Peyer's patch (tissue), 4 donors: ENCODE measurements around the gene NRN1L.

Experiments
- POLR2A ChIP-seq, 2 donors: fragments of 450-650 bp; IDR thresholded peaks; one replicate each; pipeline ENCODE4 v1.5.1; 2017; ENCODE audit warnings: antibody characterized with exemption in 2 of 2, mild to moderate bottlenecking in 2 of 2, moderate library complexity in 2 of 2
- TF ChIP-seq, protein P1 (sequence below), 6 experiments: fragments of 450-650 bp in 4 of 6; fragments of 200-600 bp in 2 of 6; sonication (generic) in 1 of 6; IDR thresholded peaks; one replicate each; pipeline ENCODE4 v1.5.1; 2017 to 2019; ENCODE audit warnings: antibody characterized with exemption in 6 of 6, mild to moderate bottlenecking in 3 of 6, moderate library complexity in 1 of 6

DNA sequence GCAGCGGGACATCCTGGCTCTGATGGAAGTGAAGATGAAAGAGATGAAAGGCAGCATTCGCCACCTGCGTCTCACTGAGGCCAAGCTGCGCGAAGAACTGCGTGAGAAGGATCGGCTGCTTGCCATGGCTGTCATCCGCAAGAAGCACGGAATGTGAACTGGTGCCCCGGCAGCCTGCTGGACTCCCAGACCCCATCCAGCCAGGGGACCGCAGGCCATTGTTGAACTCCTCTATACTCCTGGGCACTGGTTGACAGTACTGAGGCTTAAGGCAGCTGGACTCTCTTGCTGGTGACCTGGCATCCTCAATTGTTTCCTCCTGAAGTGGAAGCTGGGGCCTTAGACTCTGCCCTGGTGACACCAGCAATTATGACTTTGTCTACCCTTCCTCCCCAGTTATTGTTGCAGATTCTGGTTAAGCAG, 41.3 kb upstream of the NRN1L start:
- TF ChIP-seq, protein P1, sequence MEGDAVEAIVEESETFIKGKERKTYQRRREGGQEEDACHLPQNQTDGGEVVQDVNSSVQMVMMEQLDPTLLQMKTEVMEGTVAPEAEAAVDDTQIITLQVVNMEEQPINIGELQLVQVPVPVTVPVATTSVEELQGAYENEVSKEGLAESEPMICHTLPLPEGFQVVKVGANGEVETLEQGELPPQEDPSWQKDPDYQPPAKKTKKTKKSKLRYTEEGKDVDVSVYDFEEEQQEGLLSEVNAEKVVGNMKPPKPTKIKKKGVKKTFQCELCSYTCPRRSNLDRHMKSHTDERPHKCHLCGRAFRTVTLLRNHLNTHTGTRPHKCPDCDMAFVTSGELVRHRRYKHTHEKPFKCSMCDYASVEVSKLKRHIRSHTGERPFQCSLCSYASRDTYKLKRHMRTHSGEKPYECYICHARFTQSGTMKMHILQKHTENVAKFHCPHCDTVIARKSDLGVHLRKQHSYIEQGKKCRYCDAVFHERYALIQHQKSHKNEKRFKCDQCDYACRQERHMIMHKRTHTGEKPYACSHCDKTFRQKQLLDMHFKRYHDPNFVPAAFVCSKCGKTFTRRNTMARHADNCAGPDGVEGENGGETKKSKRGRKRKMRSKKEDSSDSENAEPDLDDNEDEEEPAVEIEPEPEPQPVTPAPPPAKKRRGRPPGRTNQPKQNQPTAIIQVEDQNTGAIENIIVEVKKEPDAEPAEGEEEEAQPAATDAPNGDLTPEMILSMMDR (IDR thresholded peaks at IDR 0.05), result no peak
- no peak for TF ChIP-seq POLR2A (IDR thresholded peaks at IDR 0.05)
